H1 (cell line): ENCODE results near the gene C14orf132. TPM values are rescaled to one million over a fixed set of nuclear protein-coding genes. Genes with fewer than 3 reads are reported as not detected.

Experiments
- CTBP2 ChIP-seq: IDR thresholded peaks from 2 replicates; pipeline ENCODE4 v1.7.0; 2011; ENCODE audit warnings: borderline replicate concordance, mild to moderate bottlenecking, moderate library complexity, mixed read lengths, low read length; ENCODE audit not compliant: insufficient read depth, insufficient read length
- EGR1 ChIP-seq: IDR thresholded peaks from 2 replicates; pipeline ENCODE4 v1.6.1; 2011; ENCODE audit warnings: low read depth, low read length, borderline replicate concordance
- MAFK ChIP-seq: IDR thresholded peaks from 2 replicates; pipeline ENCODE4 v1.6.1; 2012; ENCODE audit warnings: low read depth, mild to moderate bottlenecking, improper control_type of control experiment, low read length
- POLR2AphosphoS5 ChIP-seq: IDR thresholded peaks from 2 replicates; pipeline ENCODE4 v1.6.1; 2011; ENCODE audit warnings: low read depth, low read length
- TAF7 ChIP-seq: optimal IDR thresholded peaks from 2 replicates; pipeline ENCODE3; 2011; ENCODE audit warnings: low read depth, mild to moderate bottlenecking, inconsistent platforms, low read length, moderate library complexity, borderline replicate concordance
- polyA plus RNA-seq, 7 experiments: library from polyadenylated mRNA; depleted of rRNA in 3 of 7; stranded (reverse) in 5 of 7; unstranded in 2 of 7; fragments of >200 nt in 5 of 7; fragments of 200-250 nt in 2 of 7; gene quantifications; 1 replicate in 5 of 7; 2 replicates in 1 of 7; 4 replicates in 1 of 7; pipeline versions ENCODE4 v1.2.1 to v1.2.3, GENCODE V29; 2011 to 2013; ENCODE audit warnings: missing spikeins in 2 of 7, mixed read lengths in 2 of 7
- total RNA-seq: library from RNA; stranded (reverse); fragmentation: NEBNext Ultra II Directional; extraction: Animal tissue kit (Norgen Biotek cat#: 25700); gene quantifications from 2 replicates; pipeline ENCODE4 v1.2.1, GENCODE V29; 2021

The C14orf132 gene
- total and polyA plus RNA-seq, 2 of the 8 experiments (the other 6 are each of a cell fraction or from before 2014, with no cell fraction given), result 11.7 to 32.5 TPM

- TF ChIP-seq CTBP2 (no peak), POLR2AphosphoS5 (no peak), TAF7 (no peak), MAFK (no peak), EGR1 (no peak)
- TF ChIP-seq, all 59 proteins: peak for 0
Measured at GRCh38 chr14:96134508-96134907, 95.3 kb downstream of the C14orf132 start (continued).
